Esophagus mucosa (tissue), 1 donor: ENCODE results near the gene ATAD1. TPM values are rescaled to one million over a fixed set of nuclear protein-coding genes. Genes with fewer than 3 reads are reported as not detected.
"Not testable (repeated sequence)": the region's sequence is repeated elsewhere in the genome, so short reads cannot be mapped to it uniquely, and the experiment has no call there.

ENCODE experiments used
- ATAC-seq: fragments of 200-7000 bp; cut with Tn5 transposase; one replicate; pipeline ENCODE4 v1.9.1; 2020
- total RNA-seq: library from RNA; stranded (reverse); gene quantifications from one replicate; pipeline ENCODE4 v1.2.4, GENCODE V29; 2023
- donor health status: DM: yes; HTN: yes; CAD: no.

Gene ATAD1, protein sequence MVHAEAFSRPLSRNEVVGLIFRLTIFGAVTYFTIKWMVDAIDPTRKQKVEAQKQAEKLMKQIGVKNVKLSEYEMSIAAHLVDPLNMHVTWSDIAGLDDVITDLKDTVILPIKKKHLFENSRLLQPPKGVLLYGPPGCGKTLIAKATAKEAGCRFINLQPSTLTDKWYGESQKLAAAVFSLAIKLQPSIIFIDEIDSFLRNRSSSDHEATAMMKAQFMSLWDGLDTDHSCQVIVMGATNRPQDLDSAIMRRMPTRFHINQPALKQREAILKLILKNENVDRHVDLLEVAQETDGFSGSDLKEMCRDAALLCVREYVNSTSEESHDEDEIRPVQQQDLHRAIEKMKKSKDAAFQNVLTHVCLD
- total RNA-seq: 26.3 TPM

DNA sequence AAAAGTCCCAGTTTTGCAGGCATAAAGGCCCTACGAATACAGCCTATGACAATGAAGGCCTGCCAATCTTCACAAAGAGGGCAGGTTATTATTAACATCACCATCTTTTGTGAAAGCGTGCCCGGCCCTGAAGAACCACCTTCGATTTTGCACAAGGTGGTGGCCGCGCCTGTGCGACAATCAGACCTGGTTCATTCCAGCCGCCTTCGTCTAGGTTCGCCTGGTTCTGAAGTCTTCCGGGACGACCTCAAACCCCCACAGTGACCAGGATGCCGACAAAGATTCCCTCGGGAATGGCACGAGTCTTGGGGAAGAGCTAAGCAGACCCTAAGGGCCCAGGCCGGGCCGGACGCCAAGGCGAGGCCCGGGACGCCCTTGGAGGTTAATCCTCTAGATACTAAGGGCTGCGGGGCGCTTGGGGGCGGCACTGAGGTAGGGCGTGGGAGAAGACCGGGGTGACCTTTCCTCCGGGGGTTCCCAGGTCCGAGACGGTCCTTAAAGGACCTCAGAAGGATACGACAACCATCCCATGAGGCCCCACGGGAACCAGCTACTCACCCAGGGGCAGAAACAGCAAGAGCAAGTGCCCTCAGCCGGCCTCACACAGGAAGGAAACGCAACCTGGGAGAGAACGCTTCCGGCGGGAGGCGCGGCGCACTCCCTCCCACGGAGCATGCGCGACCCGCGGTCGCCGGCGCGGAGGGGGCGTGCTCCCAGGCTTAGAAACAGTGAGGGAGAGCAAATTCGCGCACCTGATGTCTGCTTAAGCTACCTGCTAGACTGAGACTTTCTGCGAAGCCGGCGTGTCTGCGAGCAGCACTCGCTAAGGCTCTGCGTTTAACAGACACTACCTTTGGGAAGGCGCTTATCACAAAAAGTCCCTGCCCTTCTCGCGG, at the start of gene ATAD1:
ATAD1 (minus strand) TSS at position 618 of the 896 bp plus-strand sequence. CDS start 3,627 bp downstream, outside the sequence.
- ATAC-seq: peak; percentile 97

DNA sequence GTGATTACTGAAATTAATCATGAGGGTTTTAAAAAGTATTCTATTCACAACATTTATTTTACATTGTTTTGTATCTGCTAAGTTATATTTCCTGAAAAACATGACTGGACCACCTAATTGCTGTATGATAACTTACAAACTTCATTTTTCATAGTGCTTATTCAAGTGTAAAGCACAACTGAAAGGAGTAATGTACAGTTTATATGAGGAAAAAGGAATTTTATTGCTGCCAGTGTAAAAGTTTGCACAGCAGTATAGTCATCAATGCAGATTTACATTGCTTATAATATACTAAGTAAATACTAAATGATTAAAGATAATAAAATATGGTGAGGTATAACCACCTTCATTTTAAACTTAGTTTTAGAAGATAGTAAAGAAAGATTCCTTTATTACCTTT, 49.4 kb upstream of the ATAD1 start:
- ATAC-seq: no peak

DNA sequence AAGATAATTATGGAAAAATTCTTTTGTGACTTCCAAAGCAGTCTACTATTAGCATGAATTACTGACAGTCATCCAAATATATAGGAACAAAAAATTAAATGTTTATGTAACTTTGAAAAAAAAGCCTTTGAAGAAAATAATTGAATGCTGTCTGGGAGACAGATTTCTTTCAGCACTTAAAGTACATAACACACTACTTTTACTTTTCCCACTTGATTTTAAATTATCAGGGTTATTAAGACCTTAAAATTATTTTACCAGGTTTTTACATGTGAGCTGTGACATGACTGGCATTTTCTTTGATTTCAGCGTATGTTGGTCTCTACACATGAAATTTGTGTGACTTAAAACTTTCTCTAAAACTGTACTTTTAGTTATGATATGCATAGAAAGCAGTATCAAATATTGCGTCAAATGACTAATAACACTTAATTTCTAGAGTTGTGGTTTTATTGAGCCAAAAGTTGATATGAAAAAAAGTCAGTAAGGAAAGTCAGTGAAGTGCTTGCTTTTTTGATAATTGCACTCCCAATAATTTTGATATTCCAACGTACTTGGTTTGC, 48.5 kb upstream of the ATAD1 start:
- ATAC-seq: no peak

DNA sequence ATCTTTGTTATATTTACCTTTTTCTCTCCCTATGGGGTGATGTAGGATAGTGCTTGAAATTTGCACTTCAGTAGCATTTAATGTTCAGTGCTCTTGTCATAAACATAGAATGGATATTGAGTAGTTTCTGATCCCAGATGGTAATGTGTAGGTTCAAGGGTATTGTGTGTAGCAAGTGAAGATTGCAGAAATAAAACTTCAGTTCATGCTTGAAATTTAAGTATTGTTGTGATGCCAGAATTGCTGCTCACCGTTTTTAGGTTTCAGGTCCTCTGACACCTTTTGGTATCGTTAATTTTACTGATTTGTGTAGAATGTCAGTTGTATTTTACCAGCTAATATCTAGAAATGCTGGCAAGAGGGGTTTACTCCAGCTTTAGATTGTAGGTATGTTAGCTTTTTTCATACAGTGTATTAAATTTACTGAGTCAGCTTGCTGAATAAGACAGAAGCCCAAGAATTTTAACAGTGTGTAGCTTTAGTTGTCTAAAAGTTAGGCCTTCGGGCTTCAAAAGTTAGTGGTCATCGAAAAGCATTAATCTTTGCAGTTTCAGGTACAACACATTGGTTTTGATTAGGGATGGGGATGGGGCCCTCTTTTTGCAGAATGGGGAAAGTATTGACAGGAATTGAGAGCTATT, 47.3 kb upstream of the ATAD1 start:
- no peak for ATAC-seq

DNA sequence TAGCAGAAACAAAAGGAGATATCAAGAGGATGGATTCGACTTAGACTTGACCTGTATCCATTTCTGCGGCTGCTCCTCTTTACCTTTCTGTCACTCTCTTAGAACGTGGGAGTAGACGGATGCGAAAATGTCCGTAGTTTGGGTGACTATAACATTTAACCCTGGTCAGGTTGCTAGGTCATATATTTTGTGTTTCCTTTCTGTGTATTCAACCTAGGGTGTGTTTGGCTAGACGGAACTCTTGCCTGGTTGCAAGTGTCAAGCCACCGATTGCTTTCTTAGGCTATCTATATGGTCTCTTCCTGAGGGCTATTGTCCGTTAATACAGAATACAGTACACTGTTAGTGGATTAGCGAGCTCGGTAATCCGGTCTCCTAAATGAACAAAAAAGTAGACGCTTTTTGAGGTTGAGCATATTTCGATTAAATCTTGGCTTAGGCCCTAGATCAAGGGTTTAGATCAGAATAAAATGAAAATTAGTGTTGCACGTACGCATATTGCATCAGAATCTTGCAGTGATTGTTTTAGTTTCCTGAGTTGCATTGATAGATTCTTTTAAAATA, 46.6 kb upstream of the ATAD1 start:
- ATAC-seq: no peak

DNA sequence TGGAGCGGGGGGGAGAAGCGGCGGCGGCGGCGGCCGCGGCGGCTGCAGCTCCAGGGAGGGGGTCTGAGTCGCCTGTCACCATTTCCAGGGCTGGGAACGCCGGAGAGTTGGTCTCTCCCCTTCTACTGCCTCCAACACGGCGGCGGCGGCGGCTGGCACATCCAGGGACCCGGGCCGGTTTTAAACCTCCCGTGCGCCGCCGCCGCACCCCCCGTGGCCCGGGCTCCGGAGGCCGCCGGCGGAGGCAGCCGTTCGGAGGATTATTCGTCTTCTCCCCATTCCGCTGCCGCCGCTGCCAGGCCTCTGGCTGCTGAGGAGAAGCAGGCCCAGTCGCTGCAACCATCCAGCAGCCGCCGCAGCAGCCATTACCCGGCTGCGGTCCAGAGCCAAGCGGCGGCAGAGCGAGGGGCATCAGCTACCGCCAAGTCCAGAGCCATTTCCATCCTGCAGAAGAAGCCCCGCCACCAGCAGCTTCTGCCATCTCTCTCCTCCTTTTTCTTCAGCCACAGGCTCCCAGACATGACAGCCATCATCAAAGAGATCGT, 46.0 kb upstream of the ATAD1 start:
- not testable (repeated sequence) for ATAC-seq

DNA sequence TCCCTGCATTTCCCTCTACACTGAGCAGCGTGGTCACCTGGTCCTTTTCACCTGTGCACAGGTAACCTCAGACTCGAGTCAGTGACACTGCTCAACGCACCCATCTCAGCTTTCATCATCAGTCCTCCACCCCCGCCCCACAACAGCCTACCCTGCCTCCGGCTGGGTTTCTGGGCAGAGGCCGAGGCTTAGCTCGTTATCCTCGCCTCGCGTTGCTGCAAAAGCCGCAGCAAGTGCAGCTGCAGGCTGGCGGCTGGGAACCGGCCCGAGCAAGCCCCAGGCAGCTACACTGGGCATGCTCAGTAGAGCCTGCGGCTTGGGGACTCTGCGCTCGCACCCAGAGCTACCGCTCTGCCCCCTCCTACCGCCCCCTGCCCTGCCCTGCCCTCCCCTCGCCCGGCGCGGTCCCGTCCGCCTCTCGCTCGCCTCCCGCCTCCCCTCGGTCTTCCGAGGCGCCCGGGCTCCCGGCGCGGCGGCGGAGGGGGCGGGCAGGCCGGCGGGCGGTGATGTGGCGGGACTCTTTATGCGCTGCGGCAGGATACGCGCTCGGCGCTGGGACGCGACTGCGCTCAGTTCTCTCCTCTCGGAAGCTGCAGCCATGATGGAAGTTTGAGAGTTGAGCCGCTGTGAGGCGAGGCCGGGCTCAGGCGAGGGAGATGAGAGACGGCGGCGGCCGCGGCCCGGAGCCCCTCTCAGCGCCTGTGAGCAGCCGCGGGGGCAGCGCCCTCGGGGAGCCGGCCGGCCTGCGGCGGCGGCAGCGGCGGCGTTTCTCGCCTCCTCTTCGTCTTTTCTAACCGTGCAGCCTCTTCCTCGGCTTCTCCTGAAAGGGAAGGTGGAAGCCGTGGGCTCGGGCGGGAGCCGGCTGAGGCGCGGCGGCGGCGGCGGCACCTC, 45.3 kb upstream of the ATAD1 start, which contains the start of the genes KLLN and PTEN:
KLLN (minus strand) TSS at position 481 of the 891 bp plus-strand sequence. CDS start 1,046 bp downstream, outside the sequence.
PTEN (plus strand) TSS at position 573 of the 891 bp plus-strand sequence. CDS start 845 bp downstream, outside the sequence.
- peak; percentile 82 for ATAC-seq

DNA sequence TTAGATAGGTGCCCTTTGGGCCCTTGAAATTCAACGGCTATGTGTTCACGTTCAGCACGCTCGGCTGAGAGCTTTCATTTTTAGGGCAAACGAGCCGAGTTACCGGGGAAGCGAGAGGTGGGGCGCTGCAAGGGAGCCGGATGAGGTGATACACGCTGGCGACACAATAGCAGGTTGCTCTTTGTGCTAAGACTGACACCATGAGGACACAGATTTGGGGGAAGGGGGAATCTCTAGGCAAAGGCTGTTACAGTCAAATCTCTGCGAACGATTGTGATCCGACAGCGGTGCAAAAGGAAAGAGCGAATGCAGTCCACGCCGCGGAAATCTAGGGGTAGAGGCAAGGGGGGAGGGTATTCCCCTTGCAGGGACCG, 44.6 kb upstream of the ATAD1 start:
- ATAC-seq: peak; percentile 5

DNA sequence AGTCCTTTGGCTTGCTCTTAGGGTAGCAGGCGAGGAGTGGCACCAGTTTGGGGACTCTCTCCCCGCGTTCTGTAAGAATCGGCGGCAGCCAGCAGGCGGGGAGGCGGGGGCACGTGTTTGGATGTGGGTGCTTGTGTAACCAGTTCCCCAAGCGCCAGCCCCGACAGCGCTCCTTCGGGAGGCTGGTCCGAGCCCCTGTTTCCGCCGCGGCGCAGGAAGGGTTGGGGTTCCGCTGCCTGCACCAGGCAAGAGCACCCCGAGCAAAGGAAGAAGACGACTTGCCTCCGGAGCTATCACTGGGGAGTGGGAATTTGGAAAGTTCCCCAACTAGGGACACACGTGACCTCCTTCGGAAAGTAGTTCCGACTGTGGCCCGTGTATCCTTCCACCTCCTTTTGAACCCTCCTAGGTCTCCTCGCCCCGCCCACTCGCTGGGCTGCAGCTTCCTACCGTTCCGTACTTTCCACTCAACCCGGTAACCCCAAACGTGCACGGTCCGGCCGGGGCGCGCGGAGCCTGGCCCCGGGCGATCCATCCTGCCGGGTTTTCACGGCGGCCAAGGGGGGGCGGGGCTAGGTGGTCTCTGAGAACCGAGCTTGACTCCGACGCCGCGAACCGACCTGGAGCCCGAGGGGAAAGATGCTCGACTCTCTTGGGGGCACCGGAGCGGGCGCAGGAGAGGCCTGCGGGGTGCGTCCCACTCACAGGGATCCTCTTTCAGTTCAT, 44.1 kb upstream of the ATAD1 start:
- peak; percentile 91 for ATAC-seq

DNA sequence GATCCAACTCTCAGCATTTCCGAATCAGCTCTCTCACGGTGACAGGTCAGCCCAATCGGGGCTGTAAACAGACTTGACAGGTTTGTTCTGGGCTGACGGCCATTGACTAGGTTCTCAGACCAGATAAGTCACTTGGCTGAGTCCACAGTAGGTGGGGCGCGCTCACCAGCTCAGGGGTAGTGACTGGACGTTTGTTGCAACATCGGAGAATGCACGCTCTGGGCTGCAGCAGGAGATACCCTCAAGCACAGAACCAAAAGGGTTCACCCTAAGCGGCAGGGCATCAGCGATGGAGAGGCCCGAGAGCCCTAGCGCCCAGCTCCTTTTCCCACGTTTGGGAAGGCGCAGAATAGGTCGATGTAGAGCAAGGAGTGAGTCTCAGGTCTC, 43.5 kb upstream of the ATAD1 start:
- ATAC-seq: peak; percentile 43

DNA sequence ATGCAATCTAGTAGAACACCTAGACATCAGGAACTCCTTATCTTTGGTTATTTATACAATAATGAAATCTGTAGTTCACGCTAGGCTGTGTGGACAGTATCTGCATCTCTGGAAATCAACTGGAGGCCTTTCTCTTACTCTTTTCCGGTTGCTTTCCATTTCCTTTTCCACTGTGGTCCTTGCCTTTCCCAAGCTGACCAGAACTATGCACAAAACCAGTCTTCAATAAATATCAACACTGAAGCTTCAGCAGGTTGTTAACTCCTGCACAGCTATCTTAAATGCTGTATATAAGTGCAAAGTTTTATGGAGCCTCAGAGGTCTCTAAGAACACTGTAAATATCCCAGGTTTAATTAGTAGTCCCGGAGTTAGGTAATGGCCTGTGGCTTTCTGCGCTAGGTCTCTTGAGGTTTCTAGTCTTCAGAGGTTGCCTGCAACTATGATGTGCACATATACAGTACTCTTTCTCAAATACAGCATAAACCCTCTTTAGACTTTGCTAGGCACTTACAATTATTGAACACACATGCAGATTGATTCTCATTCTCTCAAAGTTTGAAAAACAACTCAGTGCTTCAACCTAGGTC, 42.9 kb upstream of the ATAD1 start:
- no peak for ATAC-seq

DNA sequence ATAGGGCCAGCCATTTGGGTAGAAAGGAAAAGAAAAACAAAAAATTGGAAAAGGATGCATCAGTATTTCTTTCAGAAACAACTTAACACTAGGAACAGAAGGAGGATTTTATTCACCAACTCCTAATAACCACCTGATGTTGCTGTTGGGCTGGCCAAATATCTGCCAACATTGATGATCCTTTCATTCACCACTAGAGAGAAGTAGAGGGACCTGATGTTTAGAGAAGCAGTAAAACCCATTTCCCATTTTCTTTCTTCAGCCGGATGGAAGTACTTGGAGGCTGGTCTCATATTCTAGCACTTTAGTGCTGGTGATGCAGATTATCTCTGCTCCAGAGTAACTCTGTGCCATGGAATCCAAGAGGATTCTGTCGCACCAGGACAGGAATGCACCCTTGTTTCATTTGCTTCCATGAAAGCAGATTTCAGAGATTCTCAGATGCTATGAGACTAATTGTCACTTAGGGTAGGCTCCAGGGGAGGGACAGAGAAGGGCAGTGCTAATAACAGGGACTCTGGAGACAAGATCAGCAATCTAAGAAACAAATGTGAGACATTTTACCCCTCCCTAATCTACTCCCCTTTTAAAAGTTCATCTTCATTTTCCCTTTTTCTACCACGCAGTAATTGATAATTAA, 42.2 kb upstream of the ATAD1 start:
- ATAC-seq: no peak

DNA sequence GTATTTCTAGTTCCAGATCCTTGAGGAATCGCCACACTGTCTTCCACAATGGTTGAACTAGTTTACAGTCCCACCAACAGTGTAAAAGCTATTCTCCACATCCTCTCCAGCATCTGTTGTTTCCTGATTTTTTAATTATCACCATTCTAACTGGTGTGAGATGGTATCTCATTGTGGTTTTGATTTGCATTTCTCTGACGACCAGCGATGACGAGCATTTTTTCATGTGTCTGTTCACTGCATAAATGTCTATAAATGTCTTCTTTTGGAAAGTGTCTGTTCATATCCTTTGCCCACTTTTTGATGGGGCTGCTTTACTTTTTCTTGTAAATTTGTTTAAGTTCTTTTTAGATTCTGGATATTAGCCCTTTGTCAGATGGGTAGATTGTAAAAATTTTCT, 37.6 kb upstream of the ATAD1 start:
- ATAC-seq: not testable (repeated sequence)

DNA sequence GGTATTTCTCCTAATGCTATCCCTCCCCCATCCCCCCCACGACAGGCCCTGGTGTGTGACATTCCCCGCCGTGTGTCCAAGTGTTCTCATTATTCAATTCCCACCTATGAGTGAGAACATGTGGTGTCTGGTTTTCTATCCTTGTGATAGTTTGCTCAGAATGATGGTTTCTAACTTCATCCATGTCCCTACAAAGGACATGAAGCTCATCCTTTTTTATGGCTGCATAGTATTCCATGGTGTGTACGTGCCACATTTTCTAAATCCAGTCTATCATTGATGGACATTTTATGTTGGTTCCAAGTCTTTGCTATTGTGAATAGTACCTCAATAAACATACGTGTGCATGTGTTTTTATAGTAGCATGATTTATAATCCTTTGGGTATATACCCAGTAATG, 37.2 kb upstream of the ATAD1 start:
- ATAC-seq: not testable (repeated sequence)

DNA sequence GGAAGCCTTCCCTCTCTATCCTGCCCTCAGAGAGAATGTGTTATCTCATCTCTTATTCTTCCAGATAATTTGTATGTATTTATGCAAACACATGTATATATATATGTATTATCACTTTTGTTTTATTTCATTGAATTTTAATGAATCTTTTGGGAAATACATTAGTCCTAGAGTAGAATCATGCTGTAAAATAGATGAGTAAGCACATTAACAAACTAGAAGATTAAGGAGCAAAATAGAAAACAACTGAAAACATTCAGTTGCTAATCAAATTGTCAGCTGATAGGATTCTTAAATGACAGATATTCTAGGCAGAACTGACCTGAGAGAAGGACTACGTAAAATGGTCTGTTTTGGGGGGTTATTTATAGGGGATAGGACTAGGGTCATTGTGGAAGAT, 34.1 kb upstream of the ATAD1 start:
- no peak for ATAC-seq

DNA sequence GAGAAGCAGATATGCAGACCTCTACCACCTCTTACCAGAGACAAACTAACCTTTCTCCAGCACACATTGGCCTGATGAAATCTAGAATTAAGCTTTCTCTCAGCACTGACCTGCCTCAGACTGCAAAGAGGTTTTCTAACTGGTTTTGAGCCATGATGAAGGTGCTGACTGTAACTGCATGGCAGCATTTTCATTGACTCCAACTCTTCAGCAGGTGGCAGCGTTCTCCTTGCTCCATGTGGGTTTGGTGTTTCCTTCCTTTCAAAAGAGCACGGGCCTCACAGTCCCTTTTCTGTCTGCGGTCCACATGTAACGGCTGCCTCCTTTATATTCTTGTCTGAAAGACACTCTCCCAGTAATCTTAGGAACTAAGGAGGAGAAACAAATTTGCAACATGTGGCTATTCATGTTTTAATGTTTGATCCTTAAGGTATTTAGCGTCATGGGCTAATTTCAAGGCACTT, 32.7 kb upstream of the ATAD1 start:
- ATAC-seq: peak; percentile 74

DNA sequence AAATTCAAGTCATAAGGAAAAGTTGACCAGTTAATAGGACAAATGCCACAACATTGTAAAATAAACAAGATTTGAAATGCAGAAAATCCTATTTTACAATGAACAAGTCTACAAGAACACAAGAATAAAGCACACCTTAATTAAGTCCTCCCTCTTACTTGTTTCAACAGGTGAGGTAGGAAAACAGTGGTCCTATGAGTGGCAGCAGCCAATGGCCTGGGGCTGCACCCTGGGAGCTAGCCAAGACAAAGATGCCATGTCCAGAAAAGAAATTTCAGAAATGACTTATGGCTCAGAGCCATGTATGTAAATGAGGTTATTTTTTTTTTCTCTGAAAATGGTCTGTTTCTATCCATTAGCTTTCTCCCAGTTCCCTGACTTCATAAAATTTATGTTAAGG, 31.0 kb upstream of the ATAD1 start:
- no peak for ATAC-seq

DNA sequence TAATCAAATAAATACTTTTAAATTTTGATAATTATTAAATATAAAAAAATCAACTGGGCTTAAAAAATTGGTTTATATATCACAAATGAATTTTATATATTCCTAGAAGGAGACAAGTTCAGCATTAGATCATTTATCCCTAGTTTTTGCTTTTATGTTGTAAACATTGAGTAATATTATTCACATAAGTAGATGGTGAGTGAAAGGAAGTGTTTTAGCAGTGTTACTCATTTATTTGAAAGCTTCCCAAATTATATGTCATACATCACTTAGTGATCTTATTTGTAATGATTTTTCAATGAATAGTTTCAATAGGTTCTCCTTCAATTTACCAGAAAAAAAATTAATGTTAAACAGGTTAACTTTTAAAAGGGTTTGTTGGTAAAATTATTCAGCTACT, 29.5 kb upstream of the ATAD1 start:
- no peak for ATAC-seq

DNA sequence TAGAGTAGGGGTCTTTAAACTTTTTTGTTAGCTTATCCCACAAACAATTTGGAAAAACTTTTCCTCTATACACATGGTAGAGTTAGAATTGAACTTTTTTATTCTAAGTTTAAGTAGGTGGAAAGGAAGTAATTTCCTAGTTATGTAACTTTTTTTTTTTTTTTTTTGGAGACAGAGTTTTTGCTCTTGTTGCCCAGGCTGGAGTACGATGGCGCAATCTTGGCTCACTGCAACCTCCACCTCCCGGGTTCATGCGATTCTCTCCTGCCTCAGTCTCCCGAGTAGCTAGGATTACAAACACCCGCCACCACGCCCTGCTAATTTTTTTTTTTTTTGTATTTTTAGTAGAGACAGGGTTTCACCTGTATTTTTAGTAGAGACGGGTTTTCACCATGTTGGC, 28.7 kb upstream of the ATAD1 start:
- ATAC-seq: not testable (repeated sequence)
